ENCODE data around the gene UNC45A. TPM values are rescaled to one million over a fixed set of nuclear protein-coding genes. Genes with fewer than 3 reads are reported as not detected.

The UNC45A gene
- total and polyA plus RNA-seq, 2 of the 8 experiments (the other 6 are each of a cell fraction or from before 2014, with no cell fraction given) = 74.1 to 84.2 TPM

DNA sequence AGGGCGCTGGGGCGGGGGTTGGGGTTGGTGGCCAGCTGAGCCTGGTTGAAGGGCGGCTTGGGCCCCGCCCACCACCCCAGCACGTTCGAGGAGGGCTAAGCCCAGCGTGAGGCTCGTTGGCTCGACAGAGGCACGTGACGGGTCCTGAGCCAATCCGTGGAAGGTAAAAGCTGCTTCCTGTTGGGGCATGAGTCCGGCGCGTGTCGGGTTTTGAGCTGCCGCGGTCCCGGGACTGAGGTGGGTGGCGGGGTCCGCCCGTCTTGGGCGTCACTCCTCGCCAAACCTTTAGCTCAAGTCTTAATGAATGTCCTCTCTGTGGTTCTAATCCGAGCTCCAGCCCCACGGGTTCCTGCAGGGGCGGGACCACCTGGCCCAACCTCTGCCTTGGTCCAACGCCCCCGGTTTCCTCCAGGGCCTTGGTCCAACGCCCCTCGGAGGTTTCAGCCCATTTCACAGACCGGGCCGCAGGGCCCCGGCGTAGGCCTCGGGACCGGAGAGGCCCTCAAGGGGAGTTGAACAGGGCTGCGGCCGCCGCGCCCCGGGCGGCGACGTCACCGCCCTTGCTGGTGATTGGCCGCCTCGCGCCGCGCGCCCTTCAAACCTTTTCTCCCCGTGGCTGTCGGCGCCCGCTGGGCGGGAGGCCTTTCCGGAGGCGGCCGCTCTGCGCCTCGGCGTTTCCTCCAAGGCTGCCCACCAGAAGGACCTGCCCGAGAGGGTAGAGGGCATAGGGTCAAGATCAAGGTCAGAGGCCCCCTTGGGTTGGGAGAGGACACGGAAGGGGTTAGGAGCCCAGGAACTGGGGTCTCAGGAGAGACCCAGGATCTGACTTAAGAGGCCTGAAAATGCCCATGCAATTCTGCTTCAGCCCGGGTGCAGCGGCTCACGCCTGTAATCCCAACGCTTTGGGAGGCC is 19.9 kb downstream of the UNC45A start, which contains the start of gene RCCD1:
TSS of gene RCCD1 (plus strand) at position 173 of the 912 bp plus-strand sequence. CDS start 1,851 bp downstream, outside the sequence.
- Histone ChIP-seq H3K27me3 (replicated peaks in 1 of 4; ENCODE audit: control insufficient read depth in 3 of 4, extremely low read depth in 1 of 4, insufficient read depth in 3 of 4, low read length in 3 of 4) (no peaks in the 10 kb centered on the region), H2BK15ac (ENCODE audit: low read length) (no peak within 1 kb of the TSS), H3K79me1 (ENCODE audit: low read depth, low read length) (peaks cover 3% of the 10 kb centered on the region; the same call in 1 of the 2 replicates), H3K36me3 (ENCODE audit: control insufficient read depth in 2 of 4, insufficient read depth in 4 of 4, low read length in 3 of 4) (peaks cover 2 to 29% (median 20%) of the 10 kb centered on the region in 4 experiments; a peak in 6 of 8 replicates), H2AK5ac (ENCODE audit: low read depth, low read length) (no peak within 1 kb of the TSS), H3K4me1 (replicated peaks in 1 of 4; ENCODE audit: control insufficient read depth in 3 of 4, insufficient read depth in 4 of 4, low read length in 3 of 4) (peaks cover 0 to 15% (median 8%) of the 10 kb centered on the region in 4 experiments; a peak in 6 of 7 replicates), H4K5ac (ENCODE audit: insufficient read length, low read depth, low read length) (peak within 1 kb of the TSS; percentile 91), H3K56ac (replicated peaks; ENCODE audit: insufficient read length, low read depth, low read length) (peak within 1 kb of the TSS; percentile 96), H3K4me3 (ENCODE audit: extremely low read depth in 1 of 4, insufficient read depth in 2 of 4, low read depth in 3 of 4, low read length in 4 of 4) (peak within 1 kb of the TSS; percentile 46 to 72 (median 58)), H2BK5ac (ENCODE audit: low read depth, low read length) (peak within 1 kb of the TSS; percentile 90; the same call in 1 of the 2 replicates), H3K23me2 (ENCODE audit: low read depth, low read length) (peaks cover 14% of the 10 kb centered on the region; the same call in 1 of the 2 replicates), H3K27ac (ENCODE audit: low read depth, low read length) (peak within 1 kb of the TSS; percentile 92), H3K14ac (ENCODE audit: insufficient read length) (no peak within 1 kb of the TSS), H2BK120ac (replicated peaks; ENCODE audit: low read depth, low read length) (no peak within 1 kb of the TSS), H3K4ac (replicated peaks; ENCODE audit: insufficient read length, low read depth, low read length) (peak within 1 kb of the TSS; percentile 89), H4K91ac (replicated peaks; ENCODE audit: insufficient read length, low read length) (peak within 1 kb of the TSS; percentile 91), H4K20me1 (replicated peaks in 1 of 2; ENCODE audit: control insufficient read depth in 1 of 2, insufficient read depth in 2 of 2, low read length in 2 of 2) (peaks cover 1 to 6% of the 10 kb centered on the region in 2 experiments), H3K23ac (ENCODE audit: insufficient read length) (no peak within 1 kb of the TSS), H3K9ac (replicated peaks in 1 of 4; ENCODE audit: extremely low read depth in 1 of 4, low read depth in 3 of 4, low read length in 3 of 4) (peak within 1 kb of the TSS in 3 of 4 experiments; percentile 59 to 88 (median 87); a peak in 5 of 7 replicates), H2BK20ac (ENCODE audit: low read length) (no peak within 1 kb of the TSS), H3K4me2 (ENCODE audit: insufficient read depth in 1 of 2, low read depth in 2 of 2, low read length in 2 of 2) (peak within 1 kb of the TSS; percentile 82 to 98), H3K79me2 (ENCODE audit: control insufficient read depth in 1 of 2, insufficient read depth in 2 of 2, low read length in 2 of 2) (no peaks in the 10 kb centered on the region), H3K9me3 (ENCODE audit: insufficient read depth in 2 of 2, low read depth in 1 of 2, low read length in 1 of 2) (no peaks in the 10 kb centered on the region), H4K8ac (ENCODE audit: extremely low read depth, insufficient read depth, low read length) (peak within 1 kb of the TSS; percentile 75), H3K18ac (ENCODE audit: extremely low read depth, low read length) (peak within 1 kb of the TSS; percentile 96), H2AFZ (ENCODE audit: low read length) (peak within 1 kb of the TSS; percentile 34; the same call in 1 of the 2 replicates), H2BK12ac (ENCODE audit: low read depth, low read length) (no peak within 1 kb of the TSS)
- FAIRE-seq (peak; percentile 69), DNase-seq (ENCODE audit: low read depth in 1 of 2, low spot score in 2 of 2) (peak; percentile 85 to 92)
- WGBS, 2 experiments (ENCODE audit: extremely low coverage in 1 of 2, insufficient coverage in 1 of 2, insufficient read length in 1 of 2, insufficient replicate concordance in 2 of 2, low coverage in 1 of 2, low lambda C conversion rate in 2 of 2, missing lambda C conversion rate in 1 of 2) = 4% methylated on average over 63 of the region's 69 CpGs; no CpG with 5 or more reads in 1 of the 2 experiments
- ChIA-PET POLR2A (ENCODE audit: partially characterized antibody) (interaction anchor here (0.7 to 2.8 kb wide), 14 partner anchors 12 to 115 kb away, joined by 3 to 20 read pairs (median 5); partner anchors contain the start of genes HDDC3, MAN2A2, PRC1 and UNC45A), CTCF (ENCODE audit: partially characterized antibody) (interaction anchor here (0.7 to 19.2 kb wide), 9 partner anchors 16 to 425 kb away, joined by 3 to 306 read pairs (median 3); partner anchors contain the start of genes HDDC3, MAN2A2 and UNC45A)
- peak; percentile 77 for TF ChIP-seq PHF8 (conservative IDR thresholded peaks at IDR 0.05; ENCODE audit: low read depth, low read length)
- TF ChIP-seq CREB1 (IDR thresholded peaks at IDR 0.05) = peak; percentile 41
- peak; percentile 24 for TF ChIP-seq TAF7 (optimal IDR thresholded peaks at IDR 0.05; ENCODE audit: borderline replicate concordance, low read depth, low read length)
- TF ChIP-seq CBX5 (IDR thresholded peaks at IDR 0.05; ENCODE audit: low read depth, low read length) = no peak
- peak; percentile 73 for TF ChIP-seq KDM1A (IDR thresholded peaks at IDR 0.05; ENCODE audit: borderline replicate concordance, low read length)
- peak; percentile 7; the same call in 1 of the 2 replicates for TF ChIP-seq SP1 (IDR thresholded peaks at IDR 0.05; ENCODE audit: low read depth, low read length)
- TF ChIP-seq SRF (IDR thresholded peaks at IDR 0.05; ENCODE audit: low read depth, low read length) = no peak
- TF ChIP-seq RFX5 (IDR thresholded peaks at IDR 0.05; ENCODE audit: borderline replicate concordance, low read depth, low read length) = no peak
- no peak for TF ChIP-seq SUZ12 (IDR thresholded peaks at IDR 0.05; ENCODE audit: low read length)
- no peak for TF ChIP-seq EZH2 (IDR thresholded peaks at IDR 0.05; ENCODE audit: low read depth, low read length, severe bottlenecking)
- no peak for TF ChIP-seq MAFK (IDR thresholded peaks at IDR 0.05; ENCODE audit: low read depth, low read length)
